Liver (tissue), 9 donors: ENCODE data around the gene TMPRSS13. TPM values are rescaled to one million over a fixed set of nuclear protein-coding genes. Genes with fewer than 3 reads are reported as not detected.

Experiments used
- DNase-seq: peaks from one replicate; pipeline ENCODE4 v3.0.0-alpha.2; 2017; ENCODE audit warnings: low spot score
- H3K27ac ChIP-seq, 2 donors: one replicate each; pipeline ENCODE4 v1.7.0; 2013; ENCODE audit warnings: inconsistent platforms in 2 of 2, low read length in 2 of 2, control low read depth in 1 of 2, low read depth in 1 of 2, mild to moderate bottlenecking in 1 of 2
- H3K27me3 ChIP-seq, 4 donors: one replicate each; pipeline versions ENCODE4 v1.6.1 to v1.7.0; 2013; ENCODE audit warnings: low read length in 3 of 4, inconsistent platforms in 1 of 4, mild to moderate bottlenecking in 1 of 4, moderate library complexity in 1 of 4; ENCODE audit not compliant: control insufficient read depth in 4 of 4, insufficient read depth in 4 of 4
- H3K36me3 ChIP-seq, 4 donors: one replicate each; pipeline versions ENCODE4 v1.6.1 to v1.7.0; 2013; ENCODE audit warnings: low read length in 3 of 4, mild to moderate bottlenecking in 3 of 4, low read depth in 1 of 4, moderate library complexity in 1 of 4; ENCODE audit not compliant: control insufficient read depth in 4 of 4, insufficient read depth in 3 of 4
- H3K4me1 ChIP-seq, 4 donors: one replicate each; pipeline versions ENCODE4 v1.6.1 to v1.7.0; 2013; ENCODE audit warnings: low read length in 3 of 4, mild to moderate bottlenecking in 3 of 4, moderate library complexity in 1 of 4; ENCODE audit not compliant: control insufficient read depth in 4 of 4, insufficient read depth in 4 of 4
- H3K4me3 ChIP-seq, 3 donors: one replicate each; pipeline versions ENCODE4 v1.6.1 to v1.7.0; 2013; ENCODE audit warnings: low read length in 3 of 3, control low read depth in 1 of 3, low read depth in 1 of 3, mild to moderate bottlenecking in 1 of 3
- H3K9ac ChIP-seq, 2 donors: one replicate each; pipeline ENCODE4 v1.7.0; 2013; ENCODE audit warnings: low read length in 2 of 2, mild to moderate bottlenecking in 2 of 2, moderate library complexity in 2 of 2, control low read depth in 1 of 2, low read depth in 1 of 2
- H3K9me3 ChIP-seq, 4 donors: one replicate each; pipeline versions ENCODE4 v1.6.1 to v1.7.0; 2013; ENCODE audit warnings: low read length in 3 of 4; ENCODE audit not compliant: control insufficient read depth in 4 of 4
- CTCF ChIP-seq: fragments of 150-350 bp; IDR thresholded peaks from 2 replicates; pipeline ENCODE4 v1.5.1; 2017; ENCODE audit warnings: improper control_type of control experiment, low read depth, low read length; ENCODE audit not compliant: missing input control
- FOXA1 ChIP-seq: IDR thresholded peaks from 2 replicates; pipeline ENCODE4 v1.6.1; 2016; ENCODE audit warnings: antibody characterized with exemption
- HNF4A ChIP-seq, 2 donors: conservative IDR thresholded peaks; 2 replicates each; pipeline ENCODE4 v1.6.1; 2016; ENCODE audit warnings: antibody characterized with exemption in 2 of 2, mild to moderate bottlenecking in 2 of 2
- HNF4G ChIP-seq: IDR thresholded peaks from 2 replicates; pipeline ENCODE4 v1.6.1; 2016; ENCODE audit warnings: antibody characterized with exemption
- NR2F2 ChIP-seq: IDR thresholded peaks from 2 replicates; pipeline ENCODE4 v1.6.1; 2016; ENCODE audit warnings: antibody characterized with exemption
- RAD21 ChIP-seq, 2 donors: IDR thresholded peaks; 2 replicates each; pipeline ENCODE4 v1.6.1; 2016; ENCODE audit warnings: antibody characterized with exemption in 2 of 2, mild to moderate bottlenecking in 2 of 2
- REST ChIP-seq: IDR thresholded peaks from 2 replicates; pipeline ENCODE4 v1.6.1; 2016; ENCODE audit warnings: antibody characterized with exemption, mild to moderate bottlenecking
- RXRA ChIP-seq, 2 donors: IDR thresholded peaks; 2 replicates each; pipeline ENCODE4 v1.6.1; 2017 to 2018; ENCODE audit warnings: antibody characterized with exemption in 2 of 2, mild to moderate bottlenecking in 1 of 2
- SP1 ChIP-seq: IDR thresholded peaks from 2 replicates; pipeline ENCODE4 v1.6.1; 2018; ENCODE audit warnings: antibody characterized with exemption, mild to moderate bottlenecking
- TAF1 ChIP-seq: conservative IDR thresholded peaks from 2 replicates; pipeline ENCODE4 v1.6.1; 2016; ENCODE audit warnings: antibody characterized with exemption, mild to moderate bottlenecking
- YY1 ChIP-seq: IDR thresholded peaks from 2 replicates; pipeline ENCODE4 v1.6.1; 2016; ENCODE audit warnings: antibody characterized with exemption, mild to moderate bottlenecking
- ZBTB33 ChIP-seq: IDR thresholded peaks from 2 replicates; pipeline ENCODE4 v1.6.1; 2016; ENCODE audit warnings: antibody characterized with exemption
- WGBS: extraction: QIAGEN DNeasy Blood & Tissue Kit; methylation state at CpG from one replicate; pipeline ENCODE4 v1.1.7; 2013; 5-methylcytosine and 5-hydroxymethylcytosine counted together
- polyA plus RNA-seq, 2 donors: library from polyadenylated mRNA; stranded (reverse) in 1 of 2; unstranded in 1 of 2; fragments of 200-250 nt in 1 of 2; fragments of >200 nt in 1 of 2; fragmentation: Nextera tagmentation in 1 of 2; extraction: Ambion mirVana in 1 of 2; gene quantifications; one replicate each; pipeline versions ENCODE4 v1.2.1 to v1.2.3, GENCODE V29; 2013 to 2015
- total RNA-seq, 2 donors: library from RNA; depleted of rRNA; stranded (reverse); fragments of >200 nt; gene quantifications; one replicate each; pipeline ENCODE4 v1.2.3, GENCODE V29; 2014
- donor health status: healthy.
- donor health status: healthy.
- donor health status: healthy.
- donor health status: healthy.
- donor health status: healthy.

TMPRSS13 gene
- total and polyA plus RNA-seq, 4 donors: 0.11 to 0.93 (median 0.24) TPM

- no peak overlapping the region for H3K27ac ChIP-seq
- TF ChIP-seq CTCF (no peak), SP1 (no peak), RXRA (IDR thresholded peaks at IDR 0.05) (no peak), TAF1 (no peak), ZBTB33 (no peak), NR2F2 (no peak), HNF4A (conservative IDR thresholded peaks at IDR 0.05) (no peak), REST (no peak), HNF4G (no peak), FOXA1 (no peak), YY1 (no peak)
- no peak overlapping the region for H3K9ac ChIP-seq
- no peaks in the 10 kb centered on the region for H3K36me3 ChIP-seq
- H3K4me3 ChIP-seq: no peak overlapping the region
- no peak for DNase-seq
- no peaks in the 10 kb centered on the region for H3K4me1 ChIP-seq
- WGBS: 91% methylated on average over 11 of the region's 11 CpGs
- no peaks in the 10 kb centered on the region for H3K9me3 ChIP-seq
- H3K27me3 ChIP-seq: no peaks in the 10 kb centered on the region
These were observed 12.2 kb downstream of the TMPRSS13 start for GRCh38 chr11:117916956-117917355.

GRCh38 chr11:117915672-117916235 is 13.4 kb downstream of the TMPRSS13 start:
- no peak overlapping the region for H3K4me3 ChIP-seq
- no peaks in the 10 kb centered on the region for H3K4me1 ChIP-seq
- H3K27ac ChIP-seq: no peak overlapping the region
- H3K36me3 ChIP-seq: no peaks in the 10 kb centered on the region
- no peaks in the 10 kb centered on the region for H3K9me3 ChIP-seq
- H3K27me3 ChIP-seq: peaks cover 0 to 2% (median 0%) of the 10 kb centered on the region in 4 donors
- no peak overlapping the region for H3K9ac ChIP-seq
- TF ChIP-seq SP1 (no peak), RAD21 (IDR thresholded peaks at IDR 0.05) (no peak)
- 81% methylated on average over 9 of the region's 9 CpGs for WGBS
- peak; percentile 27 for DNase-seq
